Measurements from ENCODE around the gene CCDC178. TPM values are rescaled to one million over a fixed set of nuclear protein-coding genes. Genes with fewer than 3 reads are reported as not detected.

Gene CCDC178
- polyA plus RNA-seq, 1 donor from 2014 or later, result not detected

DNA sequence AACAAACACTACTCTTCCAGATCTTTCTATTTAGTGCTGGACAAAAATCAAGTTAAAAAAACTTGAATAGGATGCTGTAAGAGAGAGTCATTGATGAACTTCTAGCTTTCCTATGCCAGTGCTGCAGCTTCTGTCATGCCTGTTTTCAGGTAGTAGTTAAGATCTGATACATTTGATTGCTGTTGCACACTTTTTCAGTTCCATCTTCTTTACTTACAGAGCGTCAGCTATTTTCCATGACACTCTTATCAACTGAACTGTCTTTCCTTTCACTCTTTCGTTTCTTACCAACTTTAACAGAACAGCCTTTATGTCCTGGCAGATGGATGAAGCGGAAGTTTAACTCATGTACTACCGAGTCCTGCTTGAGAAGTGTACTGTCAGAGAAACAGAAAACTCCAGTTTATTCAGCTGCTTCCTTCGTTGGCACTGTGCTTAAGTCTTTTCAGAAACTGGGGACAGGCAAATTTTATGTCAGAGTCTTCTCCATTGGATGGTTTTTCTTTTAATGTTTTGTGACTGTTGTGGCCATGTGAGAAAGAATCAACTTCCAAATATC lies 521.8 kb downstream of the CCDC178 start:
- H3K27ac ChIP-seq (ENCODE audit: low read length), result no peak overlapping the region
- H3K9me3 ChIP-seq (ENCODE audit: low read length), result no peaks in the 10 kb centered on the region
- H3F3A ChIP-seq (ENCODE audit: insufficient read depth, low read length, poor library complexity, severe bottlenecking), result no peaks in the 10 kb centered on the region
- H3K36me3 ChIP-seq (ENCODE audit: insufficient read depth, low read length), result no peaks in the 10 kb centered on the region
- H3K4me2 ChIP-seq (ENCODE audit: low read length), result no peak overlapping the region
- TF ChIP-seq MXI1 (conservative IDR thresholded peaks at IDR 0.05; ENCODE audit: poor library complexity, severe bottlenecking) (no peak), RAD21 (conservative IDR thresholded peaks at IDR 0.05) (no peak), POLR2AphosphoS5 (IDR thresholded peaks at IDR 0.05) (no peak), TAF1 (IDR thresholded peaks at IDR 0.05; ENCODE audit: low read depth) (no peak), EP300 (conservative IDR thresholded peaks at IDR 0.05; ENCODE audit: poor library complexity, severe bottlenecking) (no peak), SMC3 (conservative IDR thresholded peaks at IDR 0.05; ENCODE audit: poor library complexity) (no peak)
- TF ChIP-seq, protein P1, sequence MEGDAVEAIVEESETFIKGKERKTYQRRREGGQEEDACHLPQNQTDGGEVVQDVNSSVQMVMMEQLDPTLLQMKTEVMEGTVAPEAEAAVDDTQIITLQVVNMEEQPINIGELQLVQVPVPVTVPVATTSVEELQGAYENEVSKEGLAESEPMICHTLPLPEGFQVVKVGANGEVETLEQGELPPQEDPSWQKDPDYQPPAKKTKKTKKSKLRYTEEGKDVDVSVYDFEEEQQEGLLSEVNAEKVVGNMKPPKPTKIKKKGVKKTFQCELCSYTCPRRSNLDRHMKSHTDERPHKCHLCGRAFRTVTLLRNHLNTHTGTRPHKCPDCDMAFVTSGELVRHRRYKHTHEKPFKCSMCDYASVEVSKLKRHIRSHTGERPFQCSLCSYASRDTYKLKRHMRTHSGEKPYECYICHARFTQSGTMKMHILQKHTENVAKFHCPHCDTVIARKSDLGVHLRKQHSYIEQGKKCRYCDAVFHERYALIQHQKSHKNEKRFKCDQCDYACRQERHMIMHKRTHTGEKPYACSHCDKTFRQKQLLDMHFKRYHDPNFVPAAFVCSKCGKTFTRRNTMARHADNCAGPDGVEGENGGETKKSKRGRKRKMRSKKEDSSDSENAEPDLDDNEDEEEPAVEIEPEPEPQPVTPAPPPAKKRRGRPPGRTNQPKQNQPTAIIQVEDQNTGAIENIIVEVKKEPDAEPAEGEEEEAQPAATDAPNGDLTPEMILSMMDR (IDR thresholded peaks at IDR 0.05; ENCODE audit: poor library complexity, severe bottlenecking), result no peak
- TF ChIP-seq, protein P2, sequence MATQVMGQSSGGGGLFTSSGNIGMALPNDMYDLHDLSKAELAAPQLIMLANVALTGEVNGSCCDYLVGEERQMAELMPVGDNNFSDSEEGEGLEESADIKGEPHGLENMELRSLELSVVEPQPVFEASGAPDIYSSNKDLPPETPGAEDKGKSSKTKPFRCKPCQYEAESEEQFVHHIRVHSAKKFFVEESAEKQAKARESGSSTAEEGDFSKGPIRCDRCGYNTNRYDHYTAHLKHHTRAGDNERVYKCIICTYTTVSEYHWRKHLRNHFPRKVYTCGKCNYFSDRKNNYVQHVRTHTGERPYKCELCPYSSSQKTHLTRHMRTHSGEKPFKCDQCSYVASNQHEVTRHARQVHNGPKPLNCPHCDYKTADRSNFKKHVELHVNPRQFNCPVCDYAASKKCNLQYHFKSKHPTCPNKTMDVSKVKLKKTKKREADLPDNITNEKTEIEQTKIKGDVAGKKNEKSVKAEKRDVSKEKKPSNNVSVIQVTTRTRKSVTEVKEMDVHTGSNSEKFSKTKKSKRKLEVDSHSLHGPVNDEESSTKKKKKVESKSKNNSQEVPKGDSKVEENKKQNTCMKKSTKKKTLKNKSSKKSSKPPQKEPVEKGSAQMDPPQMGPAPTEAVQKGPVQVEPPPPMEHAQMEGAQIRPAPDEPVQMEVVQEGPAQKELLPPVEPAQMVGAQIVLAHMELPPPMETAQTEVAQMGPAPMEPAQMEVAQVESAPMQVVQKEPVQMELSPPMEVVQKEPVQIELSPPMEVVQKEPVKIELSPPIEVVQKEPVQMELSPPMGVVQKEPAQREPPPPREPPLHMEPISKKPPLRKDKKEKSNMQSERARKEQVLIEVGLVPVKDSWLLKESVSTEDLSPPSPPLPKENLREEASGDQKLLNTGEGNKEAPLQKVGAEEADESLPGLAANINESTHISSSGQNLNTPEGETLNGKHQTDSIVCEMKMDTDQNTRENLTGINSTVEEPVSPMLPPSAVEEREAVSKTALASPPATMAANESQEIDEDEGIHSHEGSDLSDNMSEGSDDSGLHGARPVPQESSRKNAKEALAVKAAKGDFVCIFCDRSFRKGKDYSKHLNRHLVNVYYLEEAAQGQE (IDR thresholded peaks at IDR 0.05; ENCODE audit: borderline replicate concordance), result no peak
- H3K27me3 ChIP-seq (ENCODE audit: insufficient read depth, low read depth, low read length), result no peaks in the 10 kb centered on the region
- H3K9me2 ChIP-seq (ENCODE audit: insufficient read depth, low read length), result no peaks in the 10 kb centered on the region
- H3K9ac ChIP-seq (ENCODE audit: low read length), result no peak overlapping the region
- no peaks in the 10 kb centered on the region for H4K20me1 ChIP-seq (ENCODE audit: insufficient read depth)
- H3K4me3 ChIP-seq (ENCODE audit: low read length), result no peak overlapping the region
- H3K79me2 ChIP-seq (replicated peaks; ENCODE audit: insufficient read depth, low read length), result no peaks in the 10 kb centered on the region
- no peak overlapping the region for H2AFZ ChIP-seq (ENCODE audit: low read depth, low read length)

- Histone ChIP-seq H3K9ac (ENCODE audit: low read length) (no peak overlapping the region), H3K4me2 (ENCODE audit: low read length) (no peak overlapping the region), H3K27me3 (ENCODE audit: insufficient read depth, low read depth, low read length) (no peaks in the 10 kb centered on the region), H3K9me3 (ENCODE audit: low read length) (no peaks in the 10 kb centered on the region), H3K27ac (ENCODE audit: low read length) (no peak overlapping the region), H4K20me1 (ENCODE audit: insufficient read depth) (no peaks in the 10 kb centered on the region), H3K9me2 (ENCODE audit: insufficient read depth, low read length) (no peaks in the 10 kb centered on the region), H2AFZ (ENCODE audit: low read depth, low read length) (no peak overlapping the region), H3K79me2 (replicated peaks; ENCODE audit: insufficient read depth, low read length) (no peaks in the 10 kb centered on the region), H3F3A (ENCODE audit: insufficient read depth, low read length, poor library complexity, severe bottlenecking) (no peaks in the 10 kb centered on the region), H3K4me3 (ENCODE audit: low read length) (no peak overlapping the region), H3K36me3 (ENCODE audit: insufficient read depth, low read length) (no peaks in the 10 kb centered on the region)
- TF ChIP-seq EZH2 (IDR thresholded peaks at IDR 0.05; ENCODE audit: borderline replicate concordance, insufficient read depth, low read length, poor library complexity, severe bottlenecking), result no peak
- TF ChIP-seq MXI1 (conservative IDR thresholded peaks at IDR 0.05; ENCODE audit: poor library complexity, severe bottlenecking), result no peak
- TF ChIP-seq, protein P2 (IDR thresholded peaks at IDR 0.05; ENCODE audit: borderline replicate concordance), result no peak
- no peak for TF ChIP-seq EP300 (conservative IDR thresholded peaks at IDR 0.05; ENCODE audit: poor library complexity, severe bottlenecking)
- TF ChIP-seq RAD21 (conservative IDR thresholded peaks at IDR 0.05), result no peak
- no peak for TF ChIP-seq POLR2AphosphoS5 (IDR thresholded peaks at IDR 0.05)
- no peak for TF ChIP-seq SMC3 (conservative IDR thresholded peaks at IDR 0.05; ENCODE audit: poor library complexity)
- no peak for TF ChIP-seq TAF1 (IDR thresholded peaks at IDR 0.05; ENCODE audit: low read depth)
- TF ChIP-seq, protein P1 (IDR thresholded peaks at IDR 0.05; ENCODE audit: poor library complexity, severe bottlenecking), result no peak
These were observed 525.0 kb downstream of the CCDC178 start for GRCh38 chr18:32915516-32915915.
